MCF 10A (cell line): ENCODE data around the gene RHOA. TPM values are rescaled to one million over a fixed set of nuclear protein-coding genes. Genes with fewer than 3 reads are reported as not detected.
A peak's percentile ranks its signal among the peaks of the same experiment; 100 is the strongest.

Source experiments
- BruUV-seq: library from RNA; stranded (reverse); fragments of 400-500 nt; replicated peaks from 2 replicates; lab custom pipeline; 2021; lab: Mats Ljungman, UMichigan
- CTCF ChIA-PET: fragments of 300-600 bp; sonication (Branson Sonifier 250); formaldehyde crosslinking; extraction: SDS; loops from one replicate; lab custom pipeline; 2021; ENCODE audit warnings: antibody characterized with exemption, inconsistent platforms; lab: Yijun Ruan, JAX
- POLR2A ChIA-PET: fragments of 300-600, 350-650 bp; sonication (Branson Sonifier 250); formaldehyde crosslinking; extraction: SDS; loops from one replicate; lab custom pipeline; 2020; ENCODE audit warnings: antibody characterized with exemption, inconsistent platforms; lab: Yijun Ruan, JAX
- DNase-seq: peaks from one replicate; pipeline ENCODE4 v3.0.0-alpha.2; 2018; ENCODE audit not compliant: unreplicated experiment
- H3K27ac Mint-ChIP-seq: one replicate; pipeline ENCODE4 v1.8.0; 2022; ENCODE audit warnings: mild to moderate bottlenecking, low read depth, mixed read lengths; ENCODE audit not compliant: unreplicated experiment
- H3K27me3 Mint-ChIP-seq: one replicate; pipeline ENCODE4 v1.8.0; 2022; ENCODE audit warnings: mixed read lengths; ENCODE audit not compliant: insufficient read depth, unreplicated experiment
- H3K36me3 Mint-ChIP-seq: one replicate; pipeline ENCODE4 v1.8.0; 2022; ENCODE audit warnings: mild to moderate bottlenecking, moderate library complexity, mixed read lengths; ENCODE audit not compliant: insufficient read depth, unreplicated experiment
- H3K4me1 Mint-ChIP-seq: one replicate; pipeline ENCODE4 v1.8.0; 2022; ENCODE audit warnings: mixed read lengths; ENCODE audit not compliant: insufficient read depth, unreplicated experiment
- H3K4me3 Mint-ChIP-seq: one replicate; pipeline ENCODE4 v1.8.0; 2022; ENCODE audit warnings: mild to moderate bottlenecking, moderate library complexity, mixed read lengths; ENCODE audit not compliant: unreplicated experiment
- H3K9me3 Mint-ChIP-seq: one replicate; pipeline ENCODE4 v1.8.0; 2022; ENCODE audit warnings: mixed read lengths; ENCODE audit not compliant: unreplicated experiment
- intact Hi-C: fragments of 100-400 bp; cut with micrococcal nuclease; formaldehyde crosslinking; loops from 2 replicates; pipeline ENCODE4 v1.14.1; 2022
- total RNA-seq: library from RNA; stranded (reverse); gene quantifications from 2 replicates; pipeline ENCODE4 v1.2.3, GENCODE V29; 2022
- TF ChIP-seq, protein P1 (sequence below): fragments of 200-600 bp; IDR thresholded peaks from one replicate; pipeline ENCODE4 v1.8.0; 2022; ENCODE audit warnings: antibody characterized with exemption, mild to moderate bottlenecking; ENCODE audit not compliant: unreplicated experiment

RHOA gene
- total RNA-seq, 1 experiment from 2014 or later: 298 TPM

DNA sequence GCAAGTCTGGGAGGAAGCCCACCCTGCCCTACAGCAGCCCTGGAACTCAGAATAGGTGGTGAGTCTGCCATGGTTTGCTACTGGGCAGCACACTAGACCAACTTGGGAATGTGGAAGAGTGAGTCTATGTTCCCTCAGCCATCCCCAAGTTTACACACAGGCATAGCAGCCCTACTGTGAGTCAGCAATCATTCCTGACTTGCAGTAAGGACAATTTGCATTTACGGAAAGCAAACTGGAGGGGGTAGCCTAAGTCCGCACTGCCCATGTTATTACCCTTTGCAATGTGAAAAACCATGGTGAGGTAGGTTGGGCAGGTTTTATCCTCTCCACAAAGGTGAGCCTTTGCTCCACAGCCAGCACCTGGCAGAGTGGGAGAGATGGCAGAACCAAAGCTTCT is 5.1 kb upstream of the RHOA start:
- Mint-ChIP-seq H3K27me3 (no peaks in the 10 kb centered on the region), H3K4me1 (peaks cover 24% of the 10 kb centered on the region), H3K9me3 (no peaks in the 10 kb centered on the region), H3K27ac (peak overlapping the region; percentile 55), H3K4me3 (no peak overlapping the region), H3K36me3 (peaks cover 23% of the 10 kb centered on the region)
- TF ChIP-seq, protein P1, sequence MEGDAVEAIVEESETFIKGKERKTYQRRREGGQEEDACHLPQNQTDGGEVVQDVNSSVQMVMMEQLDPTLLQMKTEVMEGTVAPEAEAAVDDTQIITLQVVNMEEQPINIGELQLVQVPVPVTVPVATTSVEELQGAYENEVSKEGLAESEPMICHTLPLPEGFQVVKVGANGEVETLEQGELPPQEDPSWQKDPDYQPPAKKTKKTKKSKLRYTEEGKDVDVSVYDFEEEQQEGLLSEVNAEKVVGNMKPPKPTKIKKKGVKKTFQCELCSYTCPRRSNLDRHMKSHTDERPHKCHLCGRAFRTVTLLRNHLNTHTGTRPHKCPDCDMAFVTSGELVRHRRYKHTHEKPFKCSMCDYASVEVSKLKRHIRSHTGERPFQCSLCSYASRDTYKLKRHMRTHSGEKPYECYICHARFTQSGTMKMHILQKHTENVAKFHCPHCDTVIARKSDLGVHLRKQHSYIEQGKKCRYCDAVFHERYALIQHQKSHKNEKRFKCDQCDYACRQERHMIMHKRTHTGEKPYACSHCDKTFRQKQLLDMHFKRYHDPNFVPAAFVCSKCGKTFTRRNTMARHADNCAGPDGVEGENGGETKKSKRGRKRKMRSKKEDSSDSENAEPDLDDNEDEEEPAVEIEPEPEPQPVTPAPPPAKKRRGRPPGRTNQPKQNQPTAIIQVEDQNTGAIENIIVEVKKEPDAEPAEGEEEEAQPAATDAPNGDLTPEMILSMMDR: no peak
- BruUV-seq: no TSS peak
- ChIA-PET CTCF (interaction anchor here (0.5 to 1.1 kb wide), 4 partner anchors 11 to 128 kb away, joined by 3 to 6 read pairs (median 3); no protein-coding TSS in a partner anchor), POLR2A (interaction anchor here (1.6 kb wide), 2 partner anchors 9 to 12 kb away, joined by 4 to 9 read pairs; partner anchors contain the start of gene NICN1)
- no peak for DNase-seq
- intact Hi-C loops: no loop called here

DNA sequence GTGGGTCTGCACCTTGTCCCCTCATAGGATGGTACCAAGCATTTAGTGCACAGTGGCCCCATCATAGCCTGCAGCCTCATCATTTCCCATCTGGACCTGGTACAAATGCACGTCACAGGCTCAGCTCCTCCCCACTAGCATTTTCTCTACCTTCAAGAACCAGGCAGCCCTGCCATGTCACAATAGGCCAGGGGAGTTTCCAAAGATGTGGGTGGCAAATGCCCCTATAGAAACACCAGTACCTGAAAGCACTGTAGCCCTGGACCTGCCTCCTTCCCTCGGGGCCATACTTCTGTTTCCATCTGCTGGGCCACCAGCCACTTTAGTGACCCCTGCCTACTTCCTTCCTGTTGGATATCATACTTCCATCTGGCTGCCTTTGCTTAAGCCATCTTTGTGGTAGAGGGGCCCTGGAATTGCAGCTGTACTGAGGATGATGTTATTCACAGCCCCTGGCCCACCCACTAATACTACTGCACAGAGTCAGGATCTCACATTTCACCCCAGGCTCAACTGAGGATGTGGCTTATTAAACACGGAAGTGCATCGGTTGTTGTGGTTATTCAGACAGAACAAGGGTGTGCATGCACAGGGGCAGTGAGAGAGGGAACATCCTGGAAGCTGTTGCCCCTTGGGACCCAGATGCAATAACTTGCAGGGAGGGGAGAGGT is 4.3 kb upstream of the RHOA start:
- H3K27ac Mint-ChIP-seq: peak overlapping the region; percentile 55
- H3K36me3 Mint-ChIP-seq: peaks cover 23% of the 10 kb centered on the region
- H3K4me1 Mint-ChIP-seq: peaks cover 18% of the 10 kb centered on the region
- no peaks in the 10 kb centered on the region for H3K27me3 Mint-ChIP-seq
- H3K9me3 Mint-ChIP-seq: no peaks in the 10 kb centered on the region
- no peak for DNase-seq
- POLR2A ChIA-PET: interaction anchor here (1.5 to 1.6 kb wide), 3 partner anchors 10 to 54 kb away, joined by 4 to 9 read pairs (median 4); partner anchors contain the start of genes DAG1 and NICN1
- H3K4me3 Mint-ChIP-seq: no peak overlapping the region
- intact Hi-C loops: loop anchor here (1.0 kb wide), 1 partner anchor 33 kb away; no protein-coding TSS in a partner anchor
- TF ChIP-seq, protein P1: no peak
- CTCF ChIA-PET: interaction anchor here (0.5 to 1.3 kb wide), 7 partner anchors 12 to 676 kb away, joined by 3 to 6 read pairs (median 4); no protein-coding TSS in a partner anchor
- BruUV-seq: no TSS peak

DNA sequence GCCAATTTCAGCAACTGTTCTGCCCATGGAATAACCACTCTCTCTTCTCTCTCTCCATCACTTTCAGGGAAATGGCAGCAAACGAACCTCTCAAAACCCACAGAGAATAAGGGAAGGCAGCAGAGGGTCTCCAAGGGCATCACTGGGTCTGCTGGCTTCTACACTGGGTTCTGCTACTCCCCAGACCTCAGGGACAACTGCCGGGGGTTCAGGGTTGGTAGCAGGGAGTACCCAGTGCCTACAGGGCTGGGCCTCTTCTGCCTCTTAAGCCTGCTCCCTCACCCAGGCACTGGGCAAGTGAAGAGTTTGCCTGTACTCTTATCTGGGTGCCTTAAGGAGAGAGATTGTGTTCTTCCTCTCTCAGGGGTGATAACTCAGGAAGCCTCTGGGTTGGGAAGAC is 3.0 kb upstream of the RHOA start:
- DNase-seq: no peak
- intact Hi-C loops: loop anchor here (1.0 to 5.0 kb wide), 2 partner anchors 35 to 37 kb away; no protein-coding TSS in a partner anchor
- no TSS peak for BruUV-seq
- ChIA-PET CTCF (interaction anchor here (0.9 kb wide), 1 partner anchor 282 kb away, joined by 3 read pairs; the partner anchor contains the start of gene LAMB2), POLR2A (no interaction called here)
- TF ChIP-seq, protein P1: no peak
- no peak overlapping the region for H3K27ac Mint-ChIP-seq
- H3K27me3 Mint-ChIP-seq: no peaks in the 10 kb centered on the region
- H3K9me3 Mint-ChIP-seq: no peaks in the 10 kb centered on the region
- H3K4me3 Mint-ChIP-seq: no peak overlapping the region
- H3K4me1 Mint-ChIP-seq: peaks cover 17% of the 10 kb centered on the region
- peaks cover 28% of the 10 kb centered on the region for H3K36me3 Mint-ChIP-seq

DNA sequence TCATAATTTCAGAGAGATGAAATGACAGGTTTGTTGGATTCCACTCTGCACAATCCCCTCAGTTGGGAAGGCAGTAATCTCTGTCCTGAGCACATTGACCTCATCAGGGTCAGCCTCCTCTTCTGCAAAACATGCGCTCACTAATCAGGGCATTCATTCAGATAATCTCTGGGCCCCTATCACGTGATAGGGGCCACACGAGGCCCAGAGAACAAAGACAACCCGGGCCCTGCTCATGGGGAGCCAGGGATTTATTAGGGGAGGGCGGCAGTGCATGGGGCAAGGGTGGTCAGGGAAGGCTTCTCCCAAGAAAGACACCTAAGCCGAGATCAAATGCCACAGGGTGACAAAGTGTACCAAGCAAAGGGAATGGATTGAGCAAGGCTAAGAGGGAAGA is 1.6 kb upstream of the RHOA start:
- H3K27ac Mint-ChIP-seq: peak overlapping the region; percentile 94
- no TSS peak for BruUV-seq
- intact Hi-C loops: loop anchor here (2.0 to 5.0 kb wide), 2 partner anchors 36 to 67 kb away; no protein-coding TSS in a partner anchor

More for the DNA sequence above, 1.6 kb upstream of the RHOA start:
- Mint-ChIP-seq H3K9me3 (no peaks in the 10 kb centered on the region), H3K27me3 (no peaks in the 10 kb centered on the region), H3K4me1 (peaks cover 23% of the 10 kb centered on the region), H3K36me3 (peaks cover 24% of the 10 kb centered on the region), H3K4me3 (peak overlapping the region; percentile 90)
- TF ChIP-seq, protein P1: no peak
- no peak for DNase-seq
- ChIA-PET CTCF (interaction anchor here (0.7 to 1.9 kb wide), 4 partner anchors 15 to 244 kb away, joined by 3 to 6 read pairs (median 4); partner anchors contain the start of gene NICN1), POLR2A (interaction anchor here (0.6 to 3.2 kb wide), 6 partner anchors 12 to 320 kb away, joined by 4 to 49 read pairs (median 20); partner anchors contain the start of genes GPX1, NICN1 and QRICH1)
